WTC11 (cell line): ENCODE data around the gene KPNA2. TPM values are rescaled to one million over a fixed set of nuclear protein-coding genes. Genes with fewer than 3 reads are reported as not detected.

Experiments used
- ATAC-seq: fragments of 200-7000 bp; cut with Tn5 transposase; 2 replicates; pipeline ENCODE4 v1.10.0; 2021; ENCODE audit warnings: mild to moderate bottlenecking, moderate library complexity
- Bru-seq: library from RNA; stranded (reverse); fragments of 400-500 nt; gene quantifications from one replicate; lab custom pipeline; 2021; lab: Mats Ljungman, UMichigan
- CTCF ChIA-PET: fragments of 300-600 bp; sonication (Branson Sonifier 250); formaldehyde crosslinking; loops from one replicate; lab custom pipeline; 2021; ENCODE audit warnings: antibody characterized with exemption; lab: Charles Lee
- POLR2A ChIA-PET: fragments of 350-600 bp; sonication (Branson Sonifier 250); formaldehyde crosslinking; loops from one replicate; lab custom pipeline; 2021; ENCODE audit warnings: antibody characterized with exemption; lab: Charles Lee
- DNase-seq: peaks from one replicate; pipeline ENCODE4 v3.0.0; 2021; ENCODE audit warnings: low spot score
- H3K27ac Mint-ChIP-seq: 2 replicates; pipeline ENCODE4 v1.8.0; 2021; ENCODE audit warnings: mixed read lengths
- H3K27me3 Mint-ChIP-seq: 2 replicates; pipeline ENCODE4 v1.8.0; 2021; ENCODE audit warnings: low read depth, mild to moderate bottlenecking, moderate library complexity, mixed read lengths
- H3K36me3 Mint-ChIP-seq: 2 replicates; pipeline ENCODE4 v1.8.0; 2021; ENCODE audit warnings: mixed read lengths
- H3K4me1 Mint-ChIP-seq: 2 replicates; pipeline ENCODE4 v1.8.0; 2022; ENCODE audit warnings: mixed read lengths
- H3K4me3 Mint-ChIP-seq: 2 replicates; pipeline ENCODE4 v1.8.0; 2021; ENCODE audit warnings: mild to moderate bottlenecking, moderate library complexity, mixed read lengths
- H3K9me3 Mint-ChIP-seq: 2 replicates; pipeline ENCODE4 v1.8.0; 2021; ENCODE audit warnings: mixed read lengths
- ELF4 ChIP-seq: sonication (generic); formaldehyde crosslinking; IDR thresholded peaks from 2 replicates; pipeline ENCODE4 v1.8.1; 2022; ENCODE audit warnings: low read depth, mild to moderate bottlenecking, moderate library complexity, missing genetic modification reagents
- ESRRA ChIP-seq: sonication (generic); formaldehyde crosslinking; IDR thresholded peaks from 2 replicates; pipeline ENCODE4 v1.8.1; 2022; ENCODE audit warnings: mild to moderate bottlenecking, missing genetic modification reagents, borderline replicate concordance
- FOXJ3 ChIP-seq: sonication (generic); formaldehyde crosslinking; IDR thresholded peaks from 2 replicates; pipeline ENCODE4 v1.9.0; 2021; ENCODE audit warnings: missing genetic modification reagents, mild to moderate bottlenecking, borderline replicate concordance
- FOXP1 ChIP-seq: sonication (generic); formaldehyde crosslinking; IDR thresholded peaks from 2 replicates; pipeline ENCODE4 v1.8.0; 2022; ENCODE audit warnings: missing genetic modification reagents, mild to moderate bottlenecking, moderate library complexity, borderline replicate concordance
- GABPB1 ChIP-seq: sonication (generic); formaldehyde crosslinking; IDR thresholded peaks from 2 replicates; pipeline ENCODE4 v1.8.1; 2023; ENCODE audit warnings: mild to moderate bottlenecking, missing genetic modification reagents
- NFYB ChIP-seq: sonication (generic); formaldehyde crosslinking; conservative IDR thresholded peaks from 2 replicates; pipeline ENCODE4 v1.8.0; 2022; ENCODE audit warnings: low read depth, missing genetic modification reagents
- SMAD3 ChIP-seq: sonication (generic); formaldehyde crosslinking; IDR thresholded peaks from 2 replicates; pipeline ENCODE4 v1.8.0; 2022; ENCODE audit warnings: missing genetic modification reagents, mild to moderate bottlenecking, borderline replicate concordance
- ZNF263 ChIP-seq: sonication (generic); formaldehyde crosslinking; IDR thresholded peaks from 2 replicates; pipeline ENCODE4 v1.8.1; 2022; ENCODE audit warnings: low read depth, mild to moderate bottlenecking, moderate library complexity, missing genetic modification reagents
- long read RNA-seq, 3 experiments: library from RNA in 1 of 3; library from capped mRNA in 1 of 3; library from polyadenylated mRNA in 1 of 3; unstranded in 2 of 3; stranded (forward) in 1 of 3; transcript quantifications; one replicate each; pipeline ENCODE4 v2.0.0, GENCODE V29; 2021
- total RNA-seq: library from RNA; stranded (reverse); gene quantifications from 3 replicates; pipeline ENCODE4 v1.2.3, GENCODE V29; 2021
- TF ChIP-seq, protein P1 (sequence below): fragments of 250-450 bp; sonication (Bioruptor Pico); IDR thresholded peaks from 2 replicates; pipeline ENCODE4 v1.9.0; 2021; ENCODE audit warnings: mild to moderate bottlenecking, borderline replicate concordance
- TF ChIP-seq, protein P2 (sequence below): sonication (generic); formaldehyde crosslinking; IDR thresholded peaks from 2 replicates; pipeline ENCODE4 v1.8.1; 2023; ENCODE audit warnings: mild to moderate bottlenecking, moderate library complexity, missing genetic modification reagents
- TF ChIP-seq, protein P3 (sequence below): fragments of 250-450 bp; sonication (Bioruptor Pico); IDR thresholded peaks from 2 replicates; pipeline ENCODE4 v1.8.0; 2021; ENCODE audit warnings: mild to moderate bottlenecking
- TF ChIP-seq, protein P4 (sequence below): fragments of 250-450 bp; sonication (Bioruptor Pico); IDR thresholded peaks from 2 replicates; pipeline ENCODE4 v2.1.2; 2022; ENCODE audit warnings: mild to moderate bottlenecking, moderate library complexity
- TF ChIP-seq, protein P5 (sequence below): sonication (generic); formaldehyde crosslinking; IDR thresholded peaks from 2 replicates; pipeline ENCODE4 v1.8.0; 2023; ENCODE audit warnings: missing genetic modification reagents
- TF ChIP-seq, protein P6 (sequence below): sonication (generic); formaldehyde crosslinking; IDR thresholded peaks from 2 replicates; pipeline ENCODE4 v1.8.0; 2022; ENCODE audit warnings: mild to moderate bottlenecking, missing genetic modification reagents
- TF ChIP-seq, protein P7 (sequence below): sonication (generic); formaldehyde crosslinking; IDR thresholded peaks from 2 replicates; pipeline ENCODE4 v1.8.1; 2022; ENCODE audit warnings: missing genetic modification reagents, borderline replicate concordance
- TF ChIP-seq, protein P8 (sequence below): sonication (generic); formaldehyde crosslinking; IDR thresholded peaks from 2 replicates; pipeline ENCODE4 v1.8.1; 2023; ENCODE audit warnings: mild to moderate bottlenecking, missing genetic modification reagents

Gene KPNA2
- 426 to 466 TPM (median 431 TPM) in 3 replicates for total RNA-seq
- percentile 99 among the genes with signal in this experiment for Bru-seq, nascent RNA
- long read RNA-seq, experiment 1, transcript KPNA2-201 (11 exons, 2,181 nt), result major isoform, 2,076 of 2,217 reads
- long read RNA-seq, experiment 1, partial matches to known transcripts, result 90 of 2,217 reads
- long read RNA-seq, experiment 1, other reads (novel, unspliced or antisense), result 49 of 2,217 reads
- long read RNA-seq, experiment 2, transcript KPNA2-201 (11 exons, 2,181 nt), result major isoform, 547 of 910 reads
- long read RNA-seq, experiment 2, partial matches to known transcripts, result 244 of 910 reads
- long read RNA-seq, experiment 2, other reads (novel, unspliced or antisense), result 117 of 910 reads
- long read RNA-seq, experiment 3, transcript KPNA2-201 (11 exons, 2,181 nt), result major isoform, 2,105 of 2,214 reads
- long read RNA-seq, experiment 3, partial matches to known transcripts, result 62 of 2,214 reads
- long read RNA-seq, experiment 3, other reads (novel, unspliced or antisense), result 47 of 2,214 reads

DNA sequence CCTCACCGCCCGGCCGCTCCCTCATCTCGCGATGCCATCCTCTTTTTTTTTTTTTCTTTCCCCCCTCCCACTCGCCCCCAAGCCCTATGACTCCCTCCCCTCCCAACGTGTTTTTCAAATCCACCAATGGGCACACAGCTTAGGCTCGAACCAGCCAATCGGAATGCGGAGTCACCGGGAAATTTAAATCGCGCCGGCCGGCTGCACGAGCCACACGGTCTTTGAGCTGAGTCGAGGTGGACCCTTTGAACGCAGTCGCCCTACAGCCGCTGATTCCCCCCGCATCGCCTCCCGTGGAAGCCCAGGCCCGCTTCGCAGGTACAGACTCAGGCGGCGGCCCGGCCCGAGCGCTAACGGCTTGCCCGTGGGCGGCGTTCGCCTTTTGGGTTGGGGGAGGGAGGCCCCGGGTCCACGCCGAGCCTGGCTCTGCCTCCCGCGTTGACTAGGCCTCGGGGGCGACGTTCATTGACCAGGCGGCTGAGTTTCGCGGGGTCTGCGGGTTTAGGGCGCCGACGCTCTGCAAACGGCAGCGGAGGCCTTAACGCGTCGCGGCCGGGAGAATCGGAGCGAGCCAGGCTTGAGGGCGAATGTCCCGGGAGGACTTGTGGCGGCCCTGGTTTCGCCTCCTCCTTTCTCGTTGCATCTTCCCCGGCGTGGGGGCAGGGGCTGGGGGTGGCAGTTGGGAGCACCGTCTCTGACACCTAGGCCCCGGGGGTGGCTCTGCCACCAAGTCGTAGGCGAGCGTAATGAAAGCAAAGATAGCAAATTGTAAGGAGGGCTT, at the start of gene KPNA2:
TSS of gene KPNA2 (plus strand) at position 213 of the 781 bp plus-strand sequence. CDS start 1,398 bp downstream, outside the sequence.
- Mint-ChIP-seq H3K4me3 (peak within 1 kb of the TSS; percentile 97), H3K27ac (peak within 1 kb of the TSS; percentile 98), H3K36me3 (peaks cover 45% of the 10 kb centered on the region), H3K4me1 (peaks cover 39% of the 10 kb centered on the region), H3K9me3 (no peaks in the 10 kb centered on the region), H3K27me3 (no peaks in the 10 kb centered on the region)
- POLR2A ChIA-PET, result interaction anchor here (0.6 to 1.7 kb wide), 16 partner anchors 8 to 422 kb away, joined by 3 to 11 read pairs (median 4); partner anchors contain the start of gene WIPI1
- DNase-seq, result peak; percentile 90
- peak; percentile 80 for ATAC-seq
- CTCF ChIA-PET, result interaction anchor here (0.8 to 1.0 kb wide), 4 partner anchors 13 to 76 kb away, joined by 3 to 5 read pairs (median 4); no protein-coding TSS in a partner anchor
- TF ChIP-seq, protein P1, sequence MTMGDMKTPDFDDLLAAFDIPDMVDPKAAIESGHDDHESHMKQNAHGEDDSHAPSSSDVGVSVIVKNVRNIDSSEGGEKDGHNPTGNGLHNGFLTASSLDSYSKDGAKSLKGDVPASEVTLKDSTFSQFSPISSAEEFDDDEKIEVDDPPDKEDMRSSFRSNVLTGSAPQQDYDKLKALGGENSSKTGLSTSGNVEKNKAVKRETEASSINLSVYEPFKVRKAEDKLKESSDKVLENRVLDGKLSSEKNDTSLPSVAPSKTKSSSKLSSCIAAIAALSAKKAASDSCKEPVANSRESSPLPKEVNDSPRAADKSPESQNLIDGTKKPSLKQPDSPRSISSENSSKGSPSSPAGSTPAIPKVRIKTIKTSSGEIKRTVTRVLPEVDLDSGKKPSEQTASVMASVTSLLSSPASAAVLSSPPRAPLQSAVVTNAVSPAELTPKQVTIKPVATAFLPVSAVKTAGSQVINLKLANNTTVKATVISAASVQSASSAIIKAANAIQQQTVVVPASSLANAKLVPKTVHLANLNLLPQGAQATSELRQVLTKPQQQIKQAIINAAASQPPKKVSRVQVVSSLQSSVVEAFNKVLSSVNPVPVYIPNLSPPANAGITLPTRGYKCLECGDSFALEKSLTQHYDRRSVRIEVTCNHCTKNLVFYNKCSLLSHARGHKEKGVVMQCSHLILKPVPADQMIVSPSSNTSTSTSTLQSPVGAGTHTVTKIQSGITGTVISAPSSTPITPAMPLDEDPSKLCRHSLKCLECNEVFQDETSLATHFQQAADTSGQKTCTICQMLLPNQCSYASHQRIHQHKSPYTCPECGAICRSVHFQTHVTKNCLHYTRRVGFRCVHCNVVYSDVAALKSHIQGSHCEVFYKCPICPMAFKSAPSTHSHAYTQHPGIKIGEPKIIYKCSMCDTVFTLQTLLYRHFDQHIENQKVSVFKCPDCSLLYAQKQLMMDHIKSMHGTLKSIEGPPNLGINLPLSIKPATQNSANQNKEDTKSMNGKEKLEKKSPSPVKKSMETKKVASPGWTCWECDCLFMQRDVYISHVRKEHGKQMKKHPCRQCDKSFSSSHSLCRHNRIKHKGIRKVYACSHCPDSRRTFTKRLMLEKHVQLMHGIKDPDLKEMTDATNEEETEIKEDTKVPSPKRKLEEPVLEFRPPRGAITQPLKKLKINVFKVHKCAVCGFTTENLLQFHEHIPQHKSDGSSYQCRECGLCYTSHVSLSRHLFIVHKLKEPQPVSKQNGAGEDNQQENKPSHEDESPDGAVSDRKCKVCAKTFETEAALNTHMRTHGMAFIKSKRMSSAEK (CRISPR knock-in tag), result no peak
- TF ChIP-seq ELF4 (CRISPR knock-in tag) (peak; percentile 30; the same call in 1 of the 2 replicates), SMAD3 (CRISPR knock-in tag) (0 out of 2 replicates have a peak, but pooled peaks have one; percentile 73), GABPB1 (CRISPR knock-in tag) (peak; percentile 73), FOXP1 (peak; percentile 91), ESRRA (CRISPR knock-in tag) (no peak; the same call in 1 of the 2 replicates), NFYB (CRISPR knock-in tag) (peak; percentile 81), ZNF263 (CRISPR knock-in tag) (0 out of 2 replicates have a peak, but pooled peaks have one; percentile 40), FOXJ3 (CRISPR knock-in tag) (no peak)
- TF ChIP-seq, protein P2, sequence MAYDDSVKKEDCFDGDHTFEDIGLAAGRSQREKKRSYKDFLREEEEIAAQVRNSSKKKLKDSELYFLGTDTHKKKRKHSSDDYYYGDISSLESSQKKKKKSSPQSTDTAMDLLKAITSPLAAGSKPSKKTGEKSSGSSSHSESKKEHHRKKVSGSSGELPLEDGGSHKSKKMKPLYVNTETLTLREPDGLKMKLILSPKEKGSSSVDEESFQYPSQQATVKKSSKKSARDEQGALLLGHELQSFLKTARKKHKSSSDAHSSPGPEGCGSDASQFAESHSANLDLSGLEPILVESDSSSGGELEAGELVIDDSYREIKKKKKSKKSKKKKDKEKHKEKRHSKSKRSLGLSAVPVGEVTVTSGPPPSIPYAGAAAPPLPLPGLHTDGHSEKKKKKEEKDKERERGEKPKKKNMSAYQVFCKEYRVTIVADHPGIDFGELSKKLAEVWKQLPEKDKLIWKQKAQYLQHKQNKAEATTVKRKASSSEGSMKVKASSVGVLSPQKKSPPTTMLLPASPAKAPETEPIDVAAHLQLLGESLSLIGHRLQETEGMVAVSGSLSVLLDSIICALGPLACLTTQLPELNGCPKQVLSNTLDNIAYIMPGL (CRISPR knock-in tag), result peak; percentile 82
- TF ChIP-seq, protein P3, sequence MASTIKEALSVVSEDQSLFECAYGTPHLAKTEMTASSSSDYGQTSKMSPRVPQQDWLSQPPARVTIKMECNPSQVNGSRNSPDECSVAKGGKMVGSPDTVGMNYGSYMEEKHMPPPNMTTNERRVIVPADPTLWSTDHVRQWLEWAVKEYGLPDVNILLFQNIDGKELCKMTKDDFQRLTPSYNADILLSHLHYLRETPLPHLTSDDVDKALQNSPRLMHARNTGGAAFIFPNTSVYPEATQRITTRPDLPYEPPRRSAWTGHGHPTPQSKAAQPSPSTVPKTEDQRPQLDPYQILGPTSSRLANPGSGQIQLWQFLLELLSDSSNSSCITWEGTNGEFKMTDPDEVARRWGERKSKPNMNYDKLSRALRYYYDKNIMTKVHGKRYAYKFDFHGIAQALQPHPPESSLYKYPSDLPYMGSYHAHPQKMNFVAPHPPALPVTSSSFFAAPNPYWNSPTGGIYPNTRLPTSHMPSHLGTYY (CRISPR knock-in tag), result peak; percentile 77; the same call in 1 of the 2 replicates
- TF ChIP-seq, protein P4, sequence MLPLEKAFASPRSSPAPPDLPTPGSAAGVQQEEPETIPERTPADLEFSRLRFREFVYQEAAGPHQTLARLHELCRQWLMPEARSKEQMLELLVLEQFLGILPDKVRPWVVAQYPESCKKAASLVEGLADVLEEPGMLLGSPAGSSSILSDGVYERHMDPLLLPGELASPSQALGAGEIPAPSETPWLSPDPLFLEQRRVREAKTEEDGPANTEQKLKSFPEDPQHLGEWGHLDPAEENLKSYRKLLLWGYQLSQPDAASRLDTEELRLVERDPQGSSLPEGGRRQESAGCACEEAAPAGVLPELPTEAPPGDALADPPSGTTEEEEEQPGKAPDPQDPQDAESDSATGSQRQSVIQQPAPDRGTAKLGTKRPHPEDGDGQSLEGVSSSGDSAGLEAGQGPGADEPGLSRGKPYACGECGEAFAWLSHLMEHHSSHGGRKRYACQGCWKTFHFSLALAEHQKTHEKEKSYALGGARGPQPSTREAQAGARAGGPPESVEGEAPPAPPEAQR (CRISPR knock-in tag), result no peak
- TF ChIP-seq, protein P5, sequence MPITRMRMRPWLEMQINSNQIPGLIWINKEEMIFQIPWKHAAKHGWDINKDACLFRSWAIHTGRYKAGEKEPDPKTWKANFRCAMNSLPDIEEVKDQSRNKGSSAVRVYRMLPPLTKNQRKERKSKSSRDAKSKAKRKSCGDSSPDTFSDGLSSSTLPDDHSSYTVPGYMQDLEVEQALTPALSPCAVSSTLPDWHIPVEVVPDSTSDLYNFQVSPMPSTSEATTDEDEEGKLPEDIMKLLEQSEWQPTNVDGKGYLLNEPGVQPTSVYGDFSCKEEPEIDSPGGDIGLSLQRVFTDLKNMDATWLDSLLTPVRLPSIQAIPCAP (CRISPR knock-in tag), result 0 out of 2 replicates have a peak, but pooled peaks have one; percentile 66
- TF ChIP-seq, protein P6, sequence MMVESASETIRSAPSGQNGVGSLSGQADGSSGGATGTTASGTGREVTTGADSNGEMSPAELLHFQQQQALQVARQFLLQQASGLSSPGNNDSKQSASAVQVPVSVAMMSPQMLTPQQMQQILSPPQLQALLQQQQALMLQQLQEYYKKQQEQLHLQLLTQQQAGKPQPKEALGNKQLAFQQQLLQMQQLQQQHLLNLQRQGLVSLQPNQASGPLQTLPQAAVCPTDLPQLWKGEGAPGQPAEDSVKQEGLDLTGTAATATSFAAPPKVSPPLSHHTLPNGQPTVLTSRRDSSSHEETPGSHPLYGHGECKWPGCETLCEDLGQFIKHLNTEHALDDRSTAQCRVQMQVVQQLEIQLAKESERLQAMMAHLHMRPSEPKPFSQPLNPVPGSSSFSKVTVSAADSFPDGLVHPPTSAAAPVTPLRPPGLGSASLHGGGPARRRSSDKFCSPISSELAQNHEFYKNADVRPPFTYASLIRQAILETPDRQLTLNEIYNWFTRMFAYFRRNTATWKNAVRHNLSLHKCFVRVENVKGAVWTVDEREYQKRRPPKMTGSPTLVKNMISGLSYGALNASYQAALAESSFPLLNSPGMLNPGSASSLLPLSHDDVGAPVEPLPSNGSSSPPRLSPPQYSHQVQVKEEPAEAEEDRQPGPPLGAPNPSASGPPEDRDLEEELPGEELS (CRISPR knock-in tag), result peak; percentile 79
- TF ChIP-seq, protein P7, sequence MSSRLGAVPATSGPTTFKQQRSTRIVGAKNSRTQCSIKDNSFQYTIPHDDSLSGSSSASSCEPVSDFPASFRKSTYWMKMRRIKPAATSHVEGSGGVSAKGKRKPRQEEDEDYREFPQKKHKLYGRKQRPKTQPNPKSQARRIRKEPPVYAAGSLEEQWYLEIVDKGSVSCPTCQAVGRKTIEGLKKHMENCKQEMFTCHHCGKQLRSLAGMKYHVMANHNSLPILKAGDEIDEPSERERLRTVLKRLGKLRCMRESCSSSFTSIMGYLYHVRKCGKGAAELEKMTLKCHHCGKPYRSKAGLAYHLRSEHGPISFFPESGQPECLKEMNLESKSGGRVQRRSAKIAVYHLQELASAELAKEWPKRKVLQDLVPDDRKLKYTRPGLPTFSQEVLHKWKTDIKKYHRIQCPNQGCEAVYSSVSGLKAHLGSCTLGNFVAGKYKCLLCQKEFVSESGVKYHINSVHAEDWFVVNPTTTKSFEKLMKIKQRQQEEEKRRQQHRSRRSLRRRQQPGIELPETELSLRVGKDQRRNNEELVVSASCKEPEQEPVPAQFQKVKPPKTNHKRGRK, result no peak
- TF ChIP-seq, protein P8, sequence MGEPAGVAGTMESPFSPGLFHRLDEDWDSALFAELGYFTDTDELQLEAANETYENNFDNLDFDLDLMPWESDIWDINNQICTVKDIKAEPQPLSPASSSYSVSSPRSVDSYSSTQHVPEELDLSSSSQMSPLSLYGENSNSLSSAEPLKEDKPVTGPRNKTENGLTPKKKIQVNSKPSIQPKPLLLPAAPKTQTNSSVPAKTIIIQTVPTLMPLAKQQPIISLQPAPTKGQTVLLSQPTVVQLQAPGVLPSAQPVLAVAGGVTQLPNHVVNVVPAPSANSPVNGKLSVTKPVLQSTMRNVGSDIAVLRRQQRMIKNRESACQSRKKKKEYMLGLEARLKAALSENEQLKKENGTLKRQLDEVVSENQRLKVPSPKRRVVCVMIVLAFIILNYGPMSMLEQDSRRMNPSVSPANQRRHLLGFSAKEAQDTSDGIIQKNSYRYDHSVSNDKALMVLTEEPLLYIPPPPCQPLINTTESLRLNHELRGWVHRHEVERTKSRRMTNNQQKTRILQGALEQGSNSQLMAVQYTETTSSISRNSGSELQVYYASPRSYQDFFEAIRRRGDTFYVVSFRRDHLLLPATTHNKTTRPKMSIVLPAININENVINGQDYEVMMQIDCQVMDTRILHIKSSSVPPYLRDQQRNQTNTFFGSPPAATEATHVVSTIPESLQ (CRISPR knock-in tag), result no peak
